HCT116 (cell line): Measurements from ENCODE around the gene GRIP1. TPM values are rescaled to one million over a fixed set of nuclear protein-coding genes. Genes with fewer than 3 reads are reported as not detected.

Experiments used
- ATAC-seq: fragments of 200-7000 bp; cut with Tn5 transposase; 2 replicates; pipeline ENCODE4 v1.9.1; 2020; ENCODE audit warnings: mild to moderate bottlenecking, moderate library complexity
- BruUV-seq: library from RNA; stranded (reverse); fragments of 400-500 nt; replicated peaks from 2 replicates; lab custom pipeline; 2021; lab: Mats Ljungman, UMichigan
- CTCF ChIA-PET: fragments of 300-600 bp; sonication (Branson Sonifier 250); formaldehyde crosslinking; loops from one replicate; lab custom pipeline; 2021; ENCODE audit warnings: antibody characterized with exemption; lab: Charles Lee
- POLR2A ChIA-PET: fragments of 300-600, 350-600 bp; sonication (Branson Sonifier 250); formaldehyde crosslinking; loops from one replicate; lab custom pipeline; 2021; ENCODE audit warnings: antibody characterized with exemption; lab: Charles Lee
- RAD21 ChIA-PET, 2 experiments: fragments of 300-600 bp; sonication (Branson Sonifier 250); formaldehyde crosslinking; loops; one replicate each; lab custom pipeline; 2023; ENCODE audit warnings: low total read pairs in 2 of 2; ENCODE audit not compliant: uncharacterized antibody in 2 of 2, unreplicated experiment in 2 of 2, low non-redundant PET in 1 of 2; lab: Charles Lee
- DNase-seq: peaks from one replicate; pipeline ENCODE4 v3.0.0-alpha.2; 2010; ENCODE audit warnings: low read depth, low spot score
- H2AFZ ChIP-seq: fragments of 200-600 bp; shearing (Covaris generic), sonication (generic); 2 replicates; pipeline ENCODE4 v1.6.1; 2017; ENCODE audit warnings: low read depth, mixed run types, mixed read lengths, antibody characterized with exemption, low read length; ENCODE audit not compliant: poor library complexity, severe bottlenecking
- H3K27ac ChIP-seq: 2 replicates; pipeline ENCODE4 v1.5.1; 2012; ENCODE audit warnings: low read depth, low read length
- H3K27me3 ChIP-seq: fragments of 200-600 bp; sonication (generic); 2 replicates; pipeline ENCODE4 v1.6.1; 2016; ENCODE audit warnings: mixed run types, low read length, mixed read lengths; ENCODE audit not compliant: insufficient read depth
- H3K36me3 ChIP-seq, 2 experiments: fragments of 200-500 bp in 1 of 2; fragments of 200-600 bp in 1 of 2; sonication (Bioruptor generic) in 1 of 2; sonication (generic) in 1 of 2; 2 replicates each; pipeline versions ENCODE4 v1.5.1 to v1.6.1; 2014 to 2016; ENCODE audit warnings: low read length in 2 of 2, inconsistent platforms in 1 of 2, mixed read lengths in 1 of 2, mixed run types in 1 of 2; ENCODE audit not compliant: insufficient read depth in 2 of 2, control insufficient read depth in 1 of 2
- H3K4me1 ChIP-seq, 2 experiments: fragments of 200-600 bp in 1 of 2; sonication (generic) in 1 of 2; 2 replicates each; pipeline versions ENCODE4 v1.5.1 to v1.6.1; 2012 to 2017; ENCODE audit warnings: low read length in 2 of 2, inconsistent platforms in 1 of 2, mild to moderate bottlenecking in 1 of 2, mixed read lengths in 1 of 2, mixed run types in 1 of 2, moderate library complexity in 1 of 2; ENCODE audit not compliant: insufficient read depth in 2 of 2, control insufficient read depth in 1 of 2
- H3K4me2 ChIP-seq: fragments of 200-600 bp; sonication (generic); 2 replicates; pipeline ENCODE4 v1.6.1; 2017; ENCODE audit warnings: mixed run types, low read length, mixed read lengths
- H3K4me3 ChIP-seq, 2 experiments: fragments of 200-600 bp in 1 of 2; sonication (generic) in 1 of 2; replicated peaks in 1 of 2; 2 replicates each; pipeline ENCODE4 v1.5.1; 2011 to 2016; ENCODE audit warnings: low read length in 2 of 2, control low read depth in 1 of 2, low read depth in 1 of 2, mild to moderate bottlenecking in 1 of 2, mixed read lengths in 1 of 2, mixed run types in 1 of 2
- H3K79me2 ChIP-seq: fragments of 200-600 bp; sonication (generic); 2 replicates; pipeline ENCODE4 v1.6.1; 2017; ENCODE audit warnings: mild to moderate bottlenecking, mixed run types, low read length, moderate library complexity, mixed read lengths; ENCODE audit not compliant: insufficient read depth
- H3K9ac ChIP-seq: fragments of 200-600 bp; sonication (generic); 2 replicates; pipeline ENCODE4 v1.6.1; 2016; ENCODE audit warnings: low read length, mixed read lengths
- H3K9me2 ChIP-seq: fragments of 200-600 bp; sonication (generic), shearing (Covaris generic); 2 replicates; pipeline ENCODE4 v1.6.1; 2017; ENCODE audit warnings: mixed run types, mild to moderate bottlenecking, moderate library complexity; ENCODE audit not compliant: insufficient read depth
- H3K9me3 ChIP-seq, 2 experiments: fragments of 200-500 bp in 1 of 2; fragments of 200-600 bp in 1 of 2; sonication (Bioruptor generic) in 1 of 2; sonication (generic) in 1 of 2; 2 replicates each; pipeline ENCODE4 v1.6.1; 2014 to 2017; ENCODE audit warnings: low read length in 2 of 2, mixed read lengths in 2 of 2, inconsistent platforms in 1 of 2, low read depth in 1 of 2, mild to moderate bottlenecking in 1 of 2, mixed run types in 1 of 2, moderate library complexity in 1 of 2; ENCODE audit not compliant: control insufficient read depth in 1 of 2, insufficient read depth in 1 of 2
- H4K20me1 ChIP-seq: fragments of 200-600 bp; sonication (generic), shearing (Covaris generic); 2 replicates; pipeline ENCODE4 v1.6.1; 2017; ENCODE audit warnings: mixed run types, mild to moderate bottlenecking, moderate library complexity; ENCODE audit not compliant: insufficient read depth
- ATF3 ChIP-seq: IDR thresholded peaks from 2 replicates; pipeline ENCODE4 v1.6.1; 2012
- EGR1 ChIP-seq: IDR thresholded peaks from 2 replicates; pipeline ENCODE4 v1.6.1; 2012; ENCODE audit warnings: low read depth
- ELF1 ChIP-seq: IDR thresholded peaks from 2 replicates; pipeline ENCODE4 v1.6.1; 2012; ENCODE audit warnings: low read depth, borderline replicate concordance
- EZH2 ChIP-seq: fragments of 200-600 bp; sonication (generic); IDR thresholded peaks from 2 replicates; pipeline ENCODE4 v1.6.1; 2017; ENCODE audit warnings: antibody characterized with exemption, mixed run types
- JUND ChIP-seq: IDR thresholded peaks from 2 replicates; pipeline ENCODE4 v1.6.1; 2012
- MAX ChIP-seq: IDR thresholded peaks from 2 replicates; pipeline ENCODE4 v1.6.1; 2012
- SRF ChIP-seq: IDR thresholded peaks from 2 replicates; pipeline ENCODE4 v1.6.1; 2012; ENCODE audit warnings: low read depth
- YY1 ChIP-seq: IDR thresholded peaks from 2 replicates; pipeline ENCODE4 v1.6.1; 2011; ENCODE audit warnings: low read length, low read depth, moderate library complexity, mild to moderate bottlenecking; ENCODE audit not compliant: insufficient replicate concordance; ENCODE audit errors: extremely low read depth
- intact Hi-C: fragments of 100-400 bp; cut with micrococcal nuclease; formaldehyde crosslinking; loops from 2 replicates; pipeline ENCODE4 v1.10.0; 2022
- total RNA-seq: library from RNA; stranded (reverse); gene quantifications from one replicate; pipeline ENCODE4 v1.2.1, GENCODE V29; 2021; ENCODE audit not compliant: unreplicated experiment

The GRIP1 gene
- total RNA-seq, 1 experiment from 2014 or later = not detected

- intact Hi-C loops = no loop called here
- Histone ChIP-seq H3K9me3 (no peaks in the 10 kb centered on the region), H3K9me2 (no peaks in the 10 kb centered on the region), H3K27me3 (peaks cover 57% of the 10 kb centered on the region), H3K4me1 (no peaks in the 10 kb centered on the region), H2AFZ (no peak overlapping the region), H3K79me2 (no peaks in the 10 kb centered on the region), H3K36me3 (no peaks in the 10 kb centered on the region), H4K20me1 (no peaks in the 10 kb centered on the region; the same call in 1 of the 2 replicates), H3K27ac (no peak overlapping the region), H3K4me2 (no peak overlapping the region), H3K9ac (no peak overlapping the region), H3K4me3 (no peak overlapping the region)
- no peak for ATAC-seq
- BruUV-seq = no TSS peak
- no peak for TF ChIP-seq EGR1
- no peak for TF ChIP-seq YY1
- no peak for TF ChIP-seq JUND
- TF ChIP-seq ELF1 = no peak
- CTCF ChIA-PET = no interaction called here
- RAD21 ChIA-PET = no interaction called here
- POLR2A ChIA-PET = no interaction called here
- no peak for DNase-seq
Observed at GRCh38 chr12:66666481-66666880, 12.4 kb downstream of the GRIP1 start.

- Histone ChIP-seq H3K4me2 (no peak overlapping the region), H3K4me1 (no peaks in the 10 kb centered on the region), H3K9me3 (no peaks in the 10 kb centered on the region), H3K27me3 (peaks cover 55% of the 10 kb centered on the region), H3K4me3 (no peak overlapping the region), H3K9me2 (no peaks in the 10 kb centered on the region), H3K79me2 (no peaks in the 10 kb centered on the region), H3K9ac (no peak overlapping the region), H4K20me1 (no peaks in the 10 kb centered on the region; the same call in 1 of the 2 replicates), H3K27ac (no peak overlapping the region), H3K36me3 (no peaks in the 10 kb centered on the region), H2AFZ (no peak overlapping the region)
- POLR2A ChIA-PET = no interaction called here
- TF ChIP-seq MAX (no peak), SRF (no peak), ATF3 (no peak), EZH2 (no peak)
- intact Hi-C loops = no loop called here
- ATAC-seq (no peak), DNase-seq (no peak)
- BruUV-seq = no TSS peak
- RAD21 ChIA-PET = no interaction called here
- CTCF ChIA-PET = no interaction called here
Observed at GRCh38 chr12:66665435-66665985, 13.4 kb downstream of the GRIP1 start.
